GM23338 (cell line): ENCODE results near the gene ARHGEF1.

ENCODE experiments used
- ETS1 ChIP-seq: IDR thresholded peaks from 2 replicates; pipeline ENCODE4 v1.6.1; 2016; ENCODE audit warnings: antibody characterized with exemption
- EZH2 ChIP-seq: fragments of 200-600 bp; sonication (generic); IDR thresholded peaks from one replicate; pipeline ENCODE4 v1.8.0; 2017; ENCODE audit warnings: antibody characterized with exemption, mild to moderate bottlenecking, low read depth; ENCODE audit not compliant: unreplicated experiment
- TF ChIP-seq, protein P1 (sequence below), 2 experiments: fragments of 200-600 bp in 1 of 2; sonication (generic) in 1 of 2; conservative IDR thresholded peaks; 2 replicates each; pipeline versions ENCODE4 v1.5.1 to v1.6.1; 2016 to 2017; ENCODE audit warnings: antibody characterized with exemption in 2 of 2, low read depth in 2 of 2, mild to moderate bottlenecking in 2 of 2, moderate library complexity in 1 of 2

- TF ChIP-seq, protein P1, sequence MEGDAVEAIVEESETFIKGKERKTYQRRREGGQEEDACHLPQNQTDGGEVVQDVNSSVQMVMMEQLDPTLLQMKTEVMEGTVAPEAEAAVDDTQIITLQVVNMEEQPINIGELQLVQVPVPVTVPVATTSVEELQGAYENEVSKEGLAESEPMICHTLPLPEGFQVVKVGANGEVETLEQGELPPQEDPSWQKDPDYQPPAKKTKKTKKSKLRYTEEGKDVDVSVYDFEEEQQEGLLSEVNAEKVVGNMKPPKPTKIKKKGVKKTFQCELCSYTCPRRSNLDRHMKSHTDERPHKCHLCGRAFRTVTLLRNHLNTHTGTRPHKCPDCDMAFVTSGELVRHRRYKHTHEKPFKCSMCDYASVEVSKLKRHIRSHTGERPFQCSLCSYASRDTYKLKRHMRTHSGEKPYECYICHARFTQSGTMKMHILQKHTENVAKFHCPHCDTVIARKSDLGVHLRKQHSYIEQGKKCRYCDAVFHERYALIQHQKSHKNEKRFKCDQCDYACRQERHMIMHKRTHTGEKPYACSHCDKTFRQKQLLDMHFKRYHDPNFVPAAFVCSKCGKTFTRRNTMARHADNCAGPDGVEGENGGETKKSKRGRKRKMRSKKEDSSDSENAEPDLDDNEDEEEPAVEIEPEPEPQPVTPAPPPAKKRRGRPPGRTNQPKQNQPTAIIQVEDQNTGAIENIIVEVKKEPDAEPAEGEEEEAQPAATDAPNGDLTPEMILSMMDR (conservative IDR thresholded peaks at IDR 0.05; ENCODE audit: low read depth in 2 of 2): no peak
- TF ChIP-seq EZH2: no peak
- TF ChIP-seq ETS1: peak; percentile 85
Measured at GRCh38 chr19:41883821-41884733, 1.1 kb downstream of the ARHGEF1 start.
